ENCODE results near the gene LAMC1. TPM values are rescaled to one million over a fixed set of nuclear protein-coding genes. Genes with fewer than 3 reads are reported as not detected.

LAMC1 gene
- total and polyA plus RNA-seq, 10 of the 15 experiments (the other 5 are each of a cell fraction or from before 2014, with no cell fraction given), result 4.6 to 51.4 (median 25.6) TPM

- WGBS (ENCODE audit: insufficient coverage, insufficient replicate concordance, low lambda C conversion rate, missing lambda C conversion rate), result 47% methylated on average over 1 of the region's 1 CpG
- H3K4me3 ChIP-seq, result no peak overlapping the region
- in situ Hi-C loops (cut with MboI), result no loop called here
- RAD21 ChIA-PET (ENCODE audit: unreplicated experiment), result no interaction called here
- POLR2A ChIA-PET, result no interaction called here
- FAIRE-seq (no peak), DNase-seq (ENCODE audit: low read depth, low spot score) (no peak), ATAC-seq (no peak)
- no peak overlapping the region for H3K4me2 ChIP-seq (ENCODE audit: control insufficient read depth, insufficient read depth)
- CTCF ChIA-PET, result interaction anchor here (1.0 kb wide), 1 partner anchor 10 kb away, joined by 5 read pairs; no protein-coding TSS in a partner anchor
- SMC1A ChIA-PET (ENCODE audit: uncharacterized antibody, unreplicated experiment), result no interaction called here
- no peaks in the 10 kb centered on the region; the same call in 2 of the 3 replicates for H3K9me3 ChIP-seq (replicated peaks; ENCODE audit: control insufficient read depth, insufficient read depth, low read length)
- H4K20me1 ChIP-seq (ENCODE audit: control insufficient read depth, insufficient read depth), result no peaks in the 10 kb centered on the region
- no peak overlapping the region for H3K27ac ChIP-seq (ENCODE audit: control insufficient read depth, insufficient read depth)
- H2AFZ ChIP-seq (ENCODE audit: control insufficient read depth, low read depth, low read length), result no peak overlapping the region
- intact Hi-C loops (cut with micrococcal nuclease; ENCODE audit: unreplicated experiment), result no loop called here
- H3K36me3 ChIP-seq (ENCODE audit: control insufficient read depth in 2 of 2, insufficient read depth in 2 of 2, low read length in 1 of 2), result no peaks in the 10 kb centered on the region
- TF ChIP-seq ZNF274 (IDR thresholded peaks at IDR 0.05; ENCODE audit: insufficient read depth, insufficient read length) (no peak), ZBTB11 (CRISPR knock-in tag; IDR thresholded peaks at IDR 0.05) (no peak), MYB (IDR thresholded peaks at IDR 0.05; ENCODE audit: borderline replicate concordance, low read depth, low read length) (no peak), HDGF (IDR thresholded peaks at IDR 0.05) (no peak), ZNF592 (IDR thresholded peaks at IDR 0.05) (no peak), BCLAF1 (IDR thresholded peaks at IDR 0.05) (no peak), PML (IDR thresholded peaks at IDR 0.05; ENCODE audit: low read length) (no peak), IRF4 (IDR thresholded peaks at IDR 0.05; ENCODE audit: low read depth, low read length) (no peak), NFYA (IDR thresholded peaks at IDR 0.05; ENCODE audit: borderline replicate concordance, low read depth, low read length) (no peak), BACH1 (IDR thresholded peaks at IDR 0.05; ENCODE audit: borderline replicate concordance) (no peak), MYC (IDR thresholded peaks at IDR 0.05; ENCODE audit: insufficient read depth, insufficient read length, insufficient replicate concordance, low read length, severe bottlenecking) (no peak)
- no peaks in the 10 kb centered on the region for H3K79me2 ChIP-seq (ENCODE audit: control insufficient read depth, insufficient read depth, low read length)
- no peak overlapping the region for H3K9ac ChIP-seq (ENCODE audit: control insufficient read depth, insufficient read depth, low read length)
- no peaks in the 10 kb centered on the region for H3K4me1 ChIP-seq (ENCODE audit: control insufficient read depth, insufficient read depth, low read length)
- H3K27me3 ChIP-seq (replicated peaks in 1 of 2; ENCODE audit: control insufficient read depth in 2 of 2, insufficient read depth in 2 of 2, low read length in 1 of 2), result no peaks in the 10 kb centered on the region
- no TSS peak for BruUV-seq (replicated peaks)
Observed at GRCh38 chr1:183188240-183188639, 165.0 kb downstream of the LAMC1 start.
